K562 (cell line): ENCODE measurements around the gene DTNBP1. TPM values are rescaled to one million over a fixed set of nuclear protein-coding genes. Genes with fewer than 3 reads are reported as not detected.

Experiments used
- BCLAF1 ChIP-seq, 2 experiments: fragments of 450-650 bp in 1 of 2; IDR thresholded peaks; 2 replicates each; pipeline ENCODE4 v1.6.1; 2011 to 2017; ENCODE audit warnings: low read depth in 2 of 2, antibody characterized with exemption in 1 of 2, borderline replicate concordance in 1 of 2, low read length in 1 of 2, mild to moderate bottlenecking in 1 of 2, mixed read lengths in 1 of 2; ENCODE audit not compliant: control insufficient read depth in 1 of 2
- CBFA2T3 ChIP-seq: fragments of 450-650 bp; IDR thresholded peaks from 2 replicates; pipeline ENCODE4 v1.6.1; 2017
- HMG20B ChIP-seq: fragments of 250-450 bp; sonication (Bioruptor Pico); IDR thresholded peaks from 2 replicates; pipeline ENCODE4 v1.5.0; 2021; ENCODE audit warnings: mild to moderate bottlenecking
- KDM5B ChIP-seq: fragments of 200-600 bp; sonication (generic); IDR thresholded peaks from 2 replicates; pipeline ENCODE4 v1.6.1; 2012; ENCODE audit warnings: low read depth, mild to moderate bottlenecking, moderate library complexity, low read length, control low read depth, inconsistent platforms; ENCODE audit not compliant: insufficient replicate concordance
- POLR2H ChIP-seq: IDR thresholded peaks from 2 replicates; pipeline ENCODE4 v1.6.1; 2016; ENCODE audit warnings: missing genetic modification characterization, low read depth, mild to moderate bottlenecking, control low read depth, missing compliant biosample characterization, moderate library complexity
- RAD21 ChIP-seq, 2 experiments: fragments of 250-450 bp in 1 of 2; fragments of 450-650 bp in 1 of 2; sonication (Bioruptor Pico) in 1 of 2; formaldehyde crosslinking in 1 of 2; IDR thresholded peaks in 1 of 2; conservative IDR thresholded peaks in 1 of 2; 2 replicates each; pipeline versions ENCODE4 v1.4.0 to v1.8.0; 2020 to 2022; ENCODE audit warnings: mild to moderate bottlenecking in 2 of 2, moderate library complexity in 1 of 2
- TCF7 ChIP-seq: sonication (generic); IDR thresholded peaks from 2 replicates; pipeline ENCODE4 v1.6.1; 2016; ENCODE audit warnings: antibody characterized with exemption, borderline replicate concordance
- ZBTB34 ChIP-seq: fragments of 250-450 bp; sonication (Bioruptor Pico); IDR thresholded peaks from 2 replicates; pipeline ENCODE4 v1.8.0; 2021; ENCODE audit warnings: mild to moderate bottlenecking, moderate library complexity
- ZBTB5 ChIP-seq: fragments of 450-650 bp; IDR thresholded peaks from 2 replicates; pipeline ENCODE4 v1.6.1; 2017; ENCODE audit warnings: antibody characterized with exemption
- ZNF232 ChIP-seq: sonication (generic); formaldehyde crosslinking; IDR thresholded peaks from 2 replicates; pipeline ENCODE4 v1.8.0; 2022; ENCODE audit warnings: mild to moderate bottlenecking, missing genetic modification reagents
- ZNF347 ChIP-seq: fragments of 450-650 bp; formaldehyde crosslinking; IDR thresholded peaks from 2 replicates; pipeline ENCODE4 v1.4.0; 2020; ENCODE audit warnings: low read depth, mild to moderate bottlenecking, moderate library complexity
- polyA plus RNA-seq, 8 experiments: library from polyadenylated mRNA; depleted of rRNA in 4 of 8; stranded (reverse) in 5 of 8; unstranded in 3 of 8; fragments of >200 nt; fragmentation: Nextera tagmentation in 2 of 8; fragmentation: Illumina TruSeq in 1 of 8; extraction: Ambion mirVana in 2 of 8; extraction: Trizol in 1 of 8; gene quantifications; 2 replicates each; pipeline versions ENCODE4 v1.2.1 to v1.2.3, GENCODE V29; 2011 to 2014; ENCODE audit warnings: inconsistent platforms in 1 of 8, missing spikeins in 1 of 8
- total RNA-seq, 7 experiments: library from RNA; depleted of rRNA in 6 of 7; stranded (reverse); fragments of >200 nt in 6 of 7; fragmentation: Illumina TruSeq in 2 of 7; extraction: Trizol in 2 of 7; gene quantifications; 2 replicates each; pipeline versions ENCODE4 v1.2.1 to v1.2.3, GENCODE V29; 2011 to 2021; ENCODE audit warnings: low replicate concordance in 1 of 7
- TF ChIP-seq, protein P1 (sequence below): fragments of 250-450 bp; sonication (Bioruptor Pico); IDR thresholded peaks from 2 replicates; pipeline ENCODE4 v1.5.0; 2021
- TF ChIP-seq, protein P2 (sequence below): fragments of 450-650 bp; IDR thresholded peaks from 2 replicates; pipeline ENCODE4 v1.6.1; 2016; ENCODE audit warnings: low read depth, mild to moderate bottlenecking, moderate library complexity
- TF ChIP-seq, protein P3 (sequence below): fragments of 450-650 bp; IDR thresholded peaks from 2 replicates; pipeline ENCODE4 v1.6.1; 2018; ENCODE audit not compliant: partially characterized antibody

Gene DTNBP1
- total and polyA plus RNA-seq, 9 of the 15 experiments (the other 6 are each of a cell fraction or from before 2014, with no cell fraction given), result 16.7 to 54.5 (median 21.4) TPM

DNA sequence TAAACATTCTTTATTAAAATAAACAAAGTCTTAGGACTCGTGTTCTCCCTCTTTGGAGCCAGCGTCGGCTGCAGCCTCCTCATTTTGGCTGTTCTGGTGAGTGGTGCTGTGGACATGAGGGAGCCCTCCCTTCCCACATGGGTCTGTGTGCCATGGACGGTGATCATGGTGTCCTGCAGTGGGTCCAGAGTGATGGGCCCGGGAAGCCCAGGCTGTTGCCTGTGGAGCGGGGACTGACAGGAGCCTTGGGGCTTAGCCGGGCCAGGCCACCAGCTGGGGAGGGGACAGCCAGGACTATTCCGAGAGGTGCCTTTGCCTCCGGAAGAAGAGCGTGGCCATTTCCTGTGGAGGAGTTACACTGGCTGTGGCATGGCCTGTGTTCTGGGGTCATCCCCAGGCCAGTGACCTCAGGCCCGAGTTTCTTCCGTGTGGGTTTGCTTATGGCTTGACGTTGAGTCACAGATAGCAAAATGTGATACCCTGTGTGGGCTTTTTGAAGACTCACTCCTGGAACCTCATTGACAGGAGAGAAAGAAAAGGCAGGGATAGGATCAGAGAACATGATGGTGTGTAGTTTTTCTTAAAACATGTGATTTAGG, 153.4 kb downstream of the DTNBP1 start (continued):
- TF ChIP-seq BCLAF1 (IDR thresholded peaks at IDR 0.05; ENCODE audit: borderline replicate concordance in 1 of 2, control insufficient read depth in 1 of 2, low read depth in 2 of 2, low read length in 1 of 2), result no peak
- TF ChIP-seq, protein P1, sequence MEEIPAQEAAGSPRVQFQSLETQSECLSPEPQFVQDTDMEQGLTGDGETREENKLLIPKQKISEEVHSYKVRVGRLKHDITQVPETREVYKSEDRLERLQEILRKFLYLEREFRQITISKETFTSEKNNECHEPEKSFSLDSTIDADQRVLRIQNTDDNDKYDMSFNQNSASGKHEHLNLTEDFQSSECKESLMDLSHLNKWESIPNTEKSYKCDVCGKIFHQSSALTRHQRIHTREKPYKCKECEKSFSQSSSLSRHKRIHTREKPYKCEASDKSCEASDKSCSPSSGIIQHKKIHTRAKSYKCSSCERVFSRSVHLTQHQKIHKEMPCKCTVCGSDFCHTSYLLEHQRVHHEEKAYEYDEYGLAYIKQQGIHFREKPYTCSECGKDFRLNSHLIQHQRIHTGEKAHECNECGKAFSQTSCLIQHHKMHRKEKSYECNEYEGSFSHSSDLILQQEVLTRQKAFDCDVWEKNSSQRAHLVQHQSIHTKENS (CRISPR knock-in tag), result no peak
- TF ChIP-seq RAD21 (CRISPR knock-in tag; conservative IDR thresholded peaks at IDR 0.05 in 1 of 2, IDR thresholded peaks at IDR 0.05 in 1 of 2), result peak in 1 of 2 experiments; percentile 36; a peak in 1 of 4 replicates
- TF ChIP-seq ZNF347 (CRISPR knock-in tag), result no peak
- TF ChIP-seq ZBTB34, result no peak
- no peak for TF ChIP-seq ZBTB5
- TF ChIP-seq ZNF232 (CRISPR knock-in tag), result no peak
- TF ChIP-seq POLR2H, result peak; percentile 17; the same call in 1 of the 2 replicates
- TF ChIP-seq HMG20B, result no peak
- TF ChIP-seq, protein P2, sequence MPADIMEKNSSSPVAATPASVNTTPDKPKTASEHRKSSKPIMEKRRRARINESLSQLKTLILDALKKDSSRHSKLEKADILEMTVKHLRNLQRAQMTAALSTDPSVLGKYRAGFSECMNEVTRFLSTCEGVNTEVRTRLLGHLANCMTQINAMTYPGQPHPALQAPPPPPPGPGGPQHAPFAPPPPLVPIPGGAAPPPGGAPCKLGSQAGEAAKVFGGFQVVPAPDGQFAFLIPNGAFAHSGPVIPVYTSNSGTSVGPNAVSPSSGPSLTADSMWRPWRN, result no peak
- TF ChIP-seq KDM5B, result no peak
- TF ChIP-seq CBFA2T3, result peak; percentile 61
- TF ChIP-seq, protein P3, sequence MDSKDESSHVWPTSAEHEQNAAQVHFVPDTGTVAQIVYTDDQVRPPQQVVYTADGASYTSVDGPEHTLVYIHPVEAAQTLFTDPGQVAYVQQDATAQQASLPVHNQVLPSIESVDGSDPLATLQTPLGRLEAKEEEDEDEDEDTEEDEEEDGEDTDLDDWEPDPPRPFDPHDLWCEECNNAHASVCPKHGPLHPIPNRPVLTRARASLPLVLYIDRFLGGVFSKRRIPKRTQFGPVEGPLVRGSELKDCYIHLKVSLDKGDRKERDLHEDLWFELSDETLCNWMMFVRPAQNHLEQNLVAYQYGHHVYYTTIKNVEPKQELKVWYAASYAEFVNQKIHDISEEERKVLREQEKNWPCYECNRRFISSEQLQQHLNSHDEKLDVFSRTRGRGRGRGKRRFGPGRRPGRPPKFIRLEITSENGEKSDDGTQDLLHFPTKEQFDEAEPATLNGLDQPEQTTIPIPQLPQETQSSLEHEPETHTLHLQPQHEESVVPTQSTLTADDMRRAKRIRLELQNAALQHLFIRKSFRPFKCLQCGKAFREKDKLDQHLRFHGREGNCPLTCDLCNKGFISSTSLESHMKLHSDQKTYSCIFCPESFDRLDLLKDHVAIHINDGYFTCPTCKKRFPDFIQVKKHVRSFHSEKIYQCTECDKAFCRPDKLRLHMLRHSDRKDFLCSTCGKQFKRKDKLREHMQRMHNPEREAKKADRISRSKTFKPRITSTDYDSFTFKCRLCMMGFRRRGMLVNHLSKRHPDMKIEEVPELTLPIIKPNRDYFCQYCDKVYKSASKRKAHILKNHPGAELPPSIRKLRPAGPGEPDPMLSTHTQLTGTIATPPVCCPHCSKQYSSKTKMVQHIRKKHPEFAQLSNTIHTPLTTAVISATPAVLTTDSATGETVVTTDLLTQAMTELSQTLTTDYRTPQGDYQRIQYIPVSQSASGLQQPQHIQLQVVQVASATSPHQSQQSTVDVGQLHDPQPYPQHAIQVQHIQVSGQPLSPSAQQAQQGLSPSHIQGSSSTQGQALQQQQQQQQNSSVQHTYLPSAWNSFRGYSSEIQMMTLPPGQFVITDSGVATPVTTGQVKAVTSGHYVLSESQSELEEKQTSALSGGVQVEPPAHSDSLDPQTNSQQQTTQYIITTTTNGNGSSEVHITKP, result peak; percentile 76
- no peak for TF ChIP-seq TCF7
